GM12891 (cell line): ENCODE measurements around the gene VAV2.

ENCODE experiments used
- POLR2A ChIP-seq: IDR thresholded peaks from 2 replicates; pipeline ENCODE4 v1.6.1; 2011; ENCODE audit warnings: low read depth, low read length, control low read depth
- TAF1 ChIP-seq: IDR thresholded peaks from 2 replicates; pipeline ENCODE4 v1.6.1; 2011; ENCODE audit warnings: low read depth, low read length, control low read depth

- TF ChIP-seq POLR2A (no peak), TAF1 (no peak)
Measured at GRCh38 chr9:133839822-133840329, 152.2 kb downstream of the VAV2 start.
